Nucleus accumbens (tissue), 56 donors: ENCODE data around the gene STAG1.
"Not testable (repeated sequence)": the region's sequence is repeated elsewhere in the genome, so short reads cannot be mapped to it uniquely, and the experiment has no call there.

Experiments used
- DNase-seq, 56 donors: peaks; one replicate each; lab custom pipeline; 2025; lab: John Stamatoyannopoulos, UW

The STAG1 gene

GRCh38 chr3:136350557-136350956, 401.6 kb downstream of the STAG1 start:
- DNase-seq: no peak

GRCh38 chr3:136350132-136350531, 402.0 kb downstream of the STAG1 start:
- DNase-seq: no peak

- no peak for DNase-seq
Measured at GRCh38 chr3:136346486-136346885, 405.7 kb downstream of the STAG1 start.

- DNase-seq: peak in 12 of 56 donors; percentile 1 to 83 (median 9)
Measured at GRCh38 chr3:136343873-136344555, 408.2 kb downstream of the STAG1 start.

- no peak for DNase-seq
Measured at GRCh38 chr3:136343446-136343845, 408.7 kb downstream of the STAG1 start.

GRCh38 chr3:136336329-136337100, 415.7 kb downstream of the STAG1 start:
- DNase-seq: no peak

GRCh38 chr3:136334726-136335125, 417.5 kb downstream of the STAG1 start:
- DNase-seq: not testable (repeated sequence)

GRCh38 chr3:136334209-136334608, 418.0 kb downstream of the STAG1 start:
- DNase-seq: no peak

- no peak for DNase-seq
Measured at GRCh38 chr3:136332776-136333175, 419.4 kb downstream of the STAG1 start.

GRCh38 chr3:136332302-136332701, 419.9 kb downstream of the STAG1 start:
- no peak for DNase-seq

GRCh38 chr3:136330900-136331299, 421.3 kb downstream of the STAG1 start:
- DNase-seq: no peak

GRCh38 chr3:136329593-136329992, 422.6 kb downstream of the STAG1 start:
- DNase-seq: no peak

- DNase-seq: no peak
Measured at GRCh38 chr3:136327671-136328070, 424.5 kb downstream of the STAG1 start.

- no peak for DNase-seq
Measured at GRCh38 chr3:136326316-136326715, 425.9 kb downstream of the STAG1 start.

GRCh38 chr3:136311968-136312367, 440.2 kb downstream of the STAG1 start:
- DNase-seq: no peak

- no peak for DNase-seq
Measured at GRCh38 chr3:136311261-136311660, 440.9 kb downstream of the STAG1 start.

- DNase-seq: no peak
Measured at GRCh38 chr3:136305879-136306278, 446.3 kb downstream of the STAG1 start.

GRCh38 chr3:136300444-136300843, 451.7 kb downstream of the STAG1 start:
- no peak for DNase-seq

GRCh38 chr3:136297826-136298225, 454.4 kb downstream of the STAG1 start:
- DNase-seq: no peak

GRCh38 chr3:136296960-136297359, 455.2 kb downstream of the STAG1 start:
- no peak for DNase-seq

- DNase-seq: no peak
Measured at GRCh38 chr3:136294176-136294575, 458.0 kb downstream of the STAG1 start.

- no peak for DNase-seq
Measured at GRCh38 chr3:136293279-136293678, 458.9 kb downstream of the STAG1 start.
